Stimulated activated CD4-positive, alpha-beta T cell treated with anti-CD3 and anti-CD28 coated beads, Interleukin-12 subunit alpha, Interleukin-12 subunit beta, amount 100 ng/mL, for 4 hours (primary cell): ENCODE measurements around the gene ADRB2.
"Not testable (repeated sequence)": the region's sequence is repeated elsewhere in the genome, so short reads cannot be mapped to it uniquely, and the experiment has no call there.

Experiments used
- DNase-seq: peaks from one replicate; pipeline ENCODE4 v3.0.0-alpha.2; 2020

The ADRB2 gene

GRCh38 chr5:148856424-148856823 lies 30.0 kb downstream of the ADRB2 start:
- no peak for DNase-seq

GRCh38 chr5:148857474-148857873 lies 31.1 kb downstream of the ADRB2 start:
- DNase-seq, result no peak

DNA sequence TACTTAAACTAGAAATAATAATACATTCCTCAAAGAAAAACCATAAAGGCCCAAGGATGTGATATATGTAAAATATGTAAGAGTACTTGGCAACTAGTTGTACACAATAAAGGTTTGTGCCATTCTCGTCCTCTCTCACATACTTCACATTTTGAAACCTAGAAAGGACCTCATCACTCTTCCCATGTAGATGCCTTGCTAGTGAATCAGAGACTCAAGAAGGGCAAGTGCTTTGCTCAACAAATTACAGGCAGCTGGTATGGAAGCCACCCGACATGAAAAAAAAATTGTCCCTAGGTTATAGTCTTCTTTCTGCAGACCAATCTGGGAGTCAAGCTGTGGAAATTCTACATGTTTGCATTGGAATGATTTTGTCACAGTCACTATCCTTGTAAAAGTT lies 31.7 kb downstream of the ADRB2 start:
- DNase-seq, result no peak

GRCh38 chr5:148858547-148858946 lies 32.1 kb downstream of the ADRB2 start:
- no peak for DNase-seq

DNA sequence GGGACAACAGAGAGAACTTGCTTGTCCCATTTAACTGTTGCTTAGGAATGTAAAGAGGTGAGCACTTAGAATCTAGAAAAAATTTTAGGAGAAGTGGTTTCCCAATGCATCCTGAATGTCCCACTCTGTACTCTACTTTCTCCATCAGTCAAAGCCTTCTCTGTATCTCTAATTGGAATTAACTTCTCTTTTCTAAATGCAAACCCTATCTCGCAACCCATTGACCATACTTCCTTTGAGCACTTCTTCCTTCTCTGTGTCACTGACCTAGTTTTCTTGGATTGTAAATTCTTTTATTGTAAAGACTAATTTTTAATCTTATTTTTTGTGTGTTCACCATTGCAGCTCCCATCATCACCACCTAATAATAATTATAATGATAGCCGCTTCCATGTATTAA lies 33.3 kb downstream of the ADRB2 start:
- no peak for DNase-seq

DNA sequence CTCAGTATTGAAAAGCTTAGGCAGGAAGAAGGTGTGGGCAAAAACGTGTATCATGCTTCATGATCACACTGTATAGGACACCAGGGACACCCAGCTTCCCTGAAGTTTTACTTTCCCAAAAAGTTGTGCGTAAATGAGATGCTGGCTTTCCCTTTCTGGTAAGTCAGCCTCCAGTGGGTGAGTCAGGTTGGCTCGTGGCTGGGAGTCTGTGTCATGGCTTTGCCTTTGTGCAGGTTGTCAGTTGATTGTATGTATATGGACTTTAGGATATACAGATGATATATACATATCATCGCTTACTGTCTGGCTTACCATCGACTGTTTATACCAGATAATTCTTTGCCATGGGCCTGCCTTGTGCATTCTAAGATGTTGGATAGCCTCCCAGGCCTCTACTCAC lies 34.2 kb downstream of the ADRB2 start:
- DNase-seq, result no peak

DNA sequence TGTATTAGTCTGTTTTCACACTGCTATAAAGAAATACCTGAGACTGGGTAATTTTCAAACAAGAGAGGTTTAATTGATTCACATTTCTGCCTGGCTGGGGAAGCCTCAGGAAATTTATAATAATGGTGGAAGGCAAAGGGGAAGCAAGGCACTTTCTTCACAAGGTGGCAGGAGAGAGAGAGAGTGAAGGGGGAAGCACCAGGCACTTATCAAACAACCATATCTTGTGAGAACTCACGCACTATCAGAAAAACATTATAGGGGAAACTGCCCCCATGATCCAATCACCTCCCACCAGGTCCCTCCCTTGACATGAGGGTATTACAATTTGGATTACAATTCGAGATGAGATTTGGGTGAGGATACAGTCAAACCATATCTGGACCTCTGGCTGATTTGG lies 34.7 kb downstream of the ADRB2 start:
- DNase-seq, result no peak

GRCh38 chr5:148861696-148862095 lies 35.3 kb downstream of the ADRB2 start:
- DNase-seq, result no peak

- DNase-seq, result no peak
Observed at GRCh38 chr5:148864113-148864841, 37.9 kb downstream of the ADRB2 start.

DNA sequence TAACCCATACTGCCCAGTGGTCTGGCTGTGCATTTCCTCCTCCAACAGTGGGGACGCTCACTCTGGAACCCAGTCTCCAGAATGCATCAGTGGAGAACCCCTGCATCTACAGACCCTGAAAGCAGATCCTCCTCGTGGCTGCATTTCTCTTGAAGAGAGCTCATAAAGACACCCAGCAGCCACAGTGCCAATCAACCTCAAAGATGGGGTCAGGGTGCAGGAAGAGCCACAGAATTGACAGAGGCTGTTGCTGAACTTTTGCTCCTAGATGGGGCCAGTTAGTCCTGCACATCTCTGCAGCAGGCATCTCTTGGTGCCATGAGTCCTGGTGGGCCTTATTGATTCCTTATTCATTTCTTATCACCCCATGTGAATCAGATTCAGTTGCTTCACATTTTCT lies 39.6 kb downstream of the ADRB2 start:
- no peak for DNase-seq

GRCh38 chr5:148873120-148873519 lies 46.7 kb downstream of the ADRB2 start:
- DNase-seq, result no peak

GRCh38 chr5:148873690-148874485 lies 47.5 kb downstream of the ADRB2 start:
- no peak for DNase-seq

DNA sequence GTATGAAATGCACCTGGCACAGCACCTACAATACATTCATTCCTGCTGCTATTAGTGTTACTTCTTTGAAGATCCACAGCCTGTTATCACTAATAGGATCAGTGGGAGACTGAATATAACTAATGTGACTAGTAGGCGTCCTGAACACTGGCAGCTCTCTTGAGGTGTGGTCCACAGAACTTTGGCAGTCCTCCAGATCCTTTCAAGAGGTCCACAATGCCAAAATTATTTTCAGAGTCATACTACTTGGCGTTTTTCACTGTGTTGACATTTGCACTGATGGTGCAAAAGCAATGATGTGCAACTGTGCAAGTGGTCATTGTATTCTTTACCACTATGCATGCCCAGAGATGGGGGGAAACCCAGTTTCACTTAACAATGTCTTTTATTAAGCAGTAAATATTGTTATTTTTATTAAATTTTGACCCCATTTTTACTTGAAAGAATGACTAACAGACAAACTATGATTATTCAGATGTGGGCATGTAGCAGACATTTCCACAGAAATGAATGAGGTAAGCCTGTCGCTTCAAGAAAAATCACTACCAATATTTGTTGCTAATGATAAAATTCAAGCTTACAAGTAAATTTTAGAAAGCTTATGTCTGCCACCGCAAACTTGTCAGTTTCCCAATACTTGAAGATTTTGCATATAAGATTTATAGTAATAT lies 48.9 kb downstream of the ADRB2 start:
- no peak for DNase-seq

- DNase-seq, result not testable (repeated sequence)
Observed at GRCh38 chr5:148877436-148877835, 51.0 kb downstream of the ADRB2 start.
